ENCODE measurements around the gene ACVR1C.

DNA sequence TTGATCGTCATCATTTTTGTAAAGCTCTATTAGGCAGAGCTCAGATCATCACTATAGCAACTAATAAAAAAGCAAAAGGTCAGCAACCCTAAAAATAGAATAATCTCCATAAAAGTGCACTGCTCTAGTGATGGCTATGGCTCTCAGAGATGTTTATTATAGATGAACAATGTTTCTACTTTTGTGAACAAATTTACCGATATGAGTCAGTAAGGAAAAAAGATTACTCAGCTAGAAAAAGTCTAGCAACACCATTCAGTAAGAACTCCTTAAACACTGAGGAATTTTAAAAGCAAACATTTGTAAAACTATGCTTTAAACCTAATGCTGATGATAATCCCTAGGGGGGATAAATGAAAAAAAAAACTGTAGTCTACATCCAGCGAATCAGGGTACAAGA is 69.6 kb downstream of the ACVR1C start:
- TF ChIP-seq POLR2AphosphoS5 (IDR thresholded peaks at IDR 0.05; ENCODE audit: low read depth, low read length): no peak
- TF ChIP-seq YY1 (IDR thresholded peaks at IDR 0.05; ENCODE audit: extremely low read depth, insufficient replicate concordance, low read depth, low read length): no peak
- TF ChIP-seq, protein P1, sequence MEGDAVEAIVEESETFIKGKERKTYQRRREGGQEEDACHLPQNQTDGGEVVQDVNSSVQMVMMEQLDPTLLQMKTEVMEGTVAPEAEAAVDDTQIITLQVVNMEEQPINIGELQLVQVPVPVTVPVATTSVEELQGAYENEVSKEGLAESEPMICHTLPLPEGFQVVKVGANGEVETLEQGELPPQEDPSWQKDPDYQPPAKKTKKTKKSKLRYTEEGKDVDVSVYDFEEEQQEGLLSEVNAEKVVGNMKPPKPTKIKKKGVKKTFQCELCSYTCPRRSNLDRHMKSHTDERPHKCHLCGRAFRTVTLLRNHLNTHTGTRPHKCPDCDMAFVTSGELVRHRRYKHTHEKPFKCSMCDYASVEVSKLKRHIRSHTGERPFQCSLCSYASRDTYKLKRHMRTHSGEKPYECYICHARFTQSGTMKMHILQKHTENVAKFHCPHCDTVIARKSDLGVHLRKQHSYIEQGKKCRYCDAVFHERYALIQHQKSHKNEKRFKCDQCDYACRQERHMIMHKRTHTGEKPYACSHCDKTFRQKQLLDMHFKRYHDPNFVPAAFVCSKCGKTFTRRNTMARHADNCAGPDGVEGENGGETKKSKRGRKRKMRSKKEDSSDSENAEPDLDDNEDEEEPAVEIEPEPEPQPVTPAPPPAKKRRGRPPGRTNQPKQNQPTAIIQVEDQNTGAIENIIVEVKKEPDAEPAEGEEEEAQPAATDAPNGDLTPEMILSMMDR (IDR thresholded peaks at IDR 0.05 in 2 of 3, conservative IDR thresholded peaks at IDR 0.05 in 1 of 3; ENCODE audit: borderline replicate concordance in 1 of 3, insufficient read depth in 1 of 3, low read depth in 2 of 3, low read length in 2 of 3): no peak
- TF ChIP-seq, protein P2, sequence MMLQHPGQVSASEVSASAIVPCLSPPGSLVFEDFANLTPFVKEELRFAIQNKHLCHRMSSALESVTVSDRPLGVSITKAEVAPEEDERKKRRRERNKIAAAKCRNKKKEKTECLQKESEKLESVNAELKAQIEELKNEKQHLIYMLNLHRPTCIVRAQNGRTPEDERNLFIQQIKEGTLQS (IDR thresholded peaks at IDR 0.05): no peak
- TF ChIP-seq MAX (IDR thresholded peaks at IDR 0.05): no peak
- no peak for TF ChIP-seq POLR2A (IDR thresholded peaks at IDR 0.05; ENCODE audit: borderline replicate concordance, extremely low read depth, insufficient read depth, insufficient read length)
- TF ChIP-seq REST (IDR thresholded peaks at IDR 0.05; ENCODE audit: low read depth): no peak
- no peak for TF ChIP-seq ELF1 (IDR thresholded peaks at IDR 0.05; ENCODE audit: borderline replicate concordance, low read depth)
- no peak for TF ChIP-seq FOSL1 (IDR thresholded peaks at IDR 0.05; ENCODE audit: low read depth)
